NCI-H1417 treated with DMSO at 0.1 percent for 48 hours (cell line): ENCODE measurements around the gene ERBIN.
"Not testable (repeated sequence)": the region's sequence is repeated elsewhere in the genome, so short reads cannot be mapped to it uniquely, and the experiment has no call there.

ENCODE experiments used
- DNase-seq: peaks from one replicate; lab custom pipeline; 2025; lab: John Stamatoyannopoulos, UW

The ERBIN gene

DNA sequence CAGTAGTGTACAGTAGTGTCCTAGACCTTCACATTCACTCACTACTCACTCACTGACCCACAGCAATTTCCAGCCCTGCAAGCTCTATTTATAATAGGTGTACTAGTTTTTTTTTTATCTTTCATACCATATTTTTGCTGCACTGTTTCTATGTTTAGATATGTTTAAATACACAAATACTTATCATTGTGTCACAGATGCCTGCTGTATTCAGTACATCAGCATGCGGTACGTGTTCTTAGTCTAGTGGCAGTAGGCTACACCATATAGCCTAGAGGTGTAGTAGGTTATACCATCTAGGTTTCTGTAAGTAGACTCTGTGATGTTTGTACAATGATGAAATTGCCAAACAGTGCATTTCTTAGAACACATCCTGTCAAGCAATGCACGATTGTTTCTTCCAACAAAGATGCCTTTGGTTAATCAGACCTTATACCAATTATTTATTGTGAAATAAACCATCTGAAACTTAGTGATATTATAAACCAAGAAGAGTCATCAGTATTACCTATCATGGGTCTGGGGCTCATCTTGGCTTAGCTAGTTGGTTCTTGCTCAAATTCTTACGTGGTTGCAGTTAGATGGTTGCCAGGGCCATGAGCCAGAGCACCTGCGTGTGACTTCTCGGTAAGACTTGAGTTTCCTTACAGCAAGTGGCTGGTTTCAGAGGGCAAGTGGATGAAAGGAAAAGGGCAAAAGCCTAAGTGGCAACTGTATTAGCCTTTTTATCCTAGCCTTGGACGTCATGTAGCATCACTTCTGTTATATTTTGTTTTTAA is 41.1 kb downstream of the ERBIN start:
- no peak for DNase-seq

DNA sequence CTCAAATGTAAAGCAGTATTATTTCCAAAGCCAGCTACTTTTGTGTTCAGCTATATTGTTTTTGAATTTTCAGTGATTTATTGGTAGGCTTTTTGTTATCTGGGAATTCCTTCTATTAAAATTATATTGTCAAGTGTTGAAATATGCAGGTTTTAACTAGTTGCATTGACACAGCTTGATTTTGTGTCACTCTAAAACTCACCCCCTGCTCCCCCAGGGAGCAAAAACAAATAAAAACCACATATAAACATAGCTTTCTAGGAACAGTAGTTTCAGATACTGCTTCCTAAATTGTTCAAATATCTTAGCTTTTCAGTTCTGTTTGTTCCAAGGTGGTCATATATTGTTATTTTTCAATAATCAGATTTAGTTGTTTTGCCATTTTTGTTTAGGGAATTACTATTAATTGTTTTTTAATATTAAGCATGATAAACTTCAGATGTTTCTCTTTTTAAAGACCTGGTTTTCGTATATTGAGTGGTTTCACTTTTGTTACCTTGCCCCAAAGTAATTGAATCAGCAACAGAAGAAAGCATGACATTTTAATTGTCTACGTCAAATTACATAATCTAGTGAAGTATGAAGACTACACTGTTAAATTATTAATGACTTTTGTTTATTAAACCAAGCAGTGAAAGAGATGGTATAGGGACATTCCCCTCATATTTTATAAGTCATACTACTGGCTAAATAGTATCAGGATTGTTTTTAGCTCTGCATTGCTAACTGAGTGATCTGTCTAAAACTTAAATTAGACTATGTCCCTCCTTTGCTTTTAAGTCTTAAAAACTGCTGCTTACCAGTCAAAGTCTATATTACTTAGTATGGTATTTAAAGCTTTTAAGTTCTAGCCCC is 43.4 kb downstream of the ERBIN start:
- no peak for DNase-seq

DNA sequence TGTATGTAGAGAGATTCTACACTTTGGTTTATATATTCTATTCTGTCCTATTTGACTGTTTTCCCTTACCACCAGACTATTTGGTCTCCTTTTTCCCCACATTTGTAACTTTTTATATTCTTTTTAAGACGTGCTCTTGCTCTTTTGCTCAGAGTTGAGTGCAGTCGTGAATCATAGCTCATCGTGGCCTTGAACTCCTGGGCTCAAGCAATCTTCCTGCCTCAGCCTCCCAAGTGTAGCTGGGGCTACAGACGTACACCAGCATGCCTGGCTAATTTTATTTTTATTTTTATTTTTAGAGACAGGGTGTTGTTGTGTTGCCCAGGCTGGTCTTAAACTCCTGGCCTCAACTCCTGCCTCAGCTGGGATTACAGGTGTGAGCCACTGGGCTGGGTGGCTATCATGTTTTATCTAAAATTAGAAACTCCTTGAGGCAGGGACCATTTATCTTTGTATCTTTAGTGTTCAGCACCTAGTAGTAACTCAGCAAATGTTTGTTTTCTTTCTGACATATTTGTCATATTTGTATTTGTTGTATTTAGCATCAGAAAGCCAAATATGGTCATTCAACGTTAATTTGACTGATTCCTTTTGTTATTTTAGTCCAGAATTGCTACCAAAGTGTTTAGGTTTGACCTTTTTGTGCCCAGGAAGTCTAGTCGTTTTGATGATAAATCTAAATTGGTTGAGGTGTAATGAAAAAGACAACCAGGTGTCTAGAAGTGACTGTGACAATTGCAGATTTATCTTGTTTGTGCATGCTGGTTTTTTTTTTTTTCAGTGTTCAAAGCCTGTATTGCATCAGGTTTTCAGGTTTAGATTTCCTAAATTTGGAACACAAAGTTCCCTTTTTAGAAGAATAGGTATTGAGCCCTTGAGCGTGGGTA is 44.3 kb downstream of the ERBIN start:
- DNase-seq: no peak

GRCh38 chr5:65971643-65972042 is 45.3 kb downstream of the ERBIN start:
- DNase-seq: no peak

DNA sequence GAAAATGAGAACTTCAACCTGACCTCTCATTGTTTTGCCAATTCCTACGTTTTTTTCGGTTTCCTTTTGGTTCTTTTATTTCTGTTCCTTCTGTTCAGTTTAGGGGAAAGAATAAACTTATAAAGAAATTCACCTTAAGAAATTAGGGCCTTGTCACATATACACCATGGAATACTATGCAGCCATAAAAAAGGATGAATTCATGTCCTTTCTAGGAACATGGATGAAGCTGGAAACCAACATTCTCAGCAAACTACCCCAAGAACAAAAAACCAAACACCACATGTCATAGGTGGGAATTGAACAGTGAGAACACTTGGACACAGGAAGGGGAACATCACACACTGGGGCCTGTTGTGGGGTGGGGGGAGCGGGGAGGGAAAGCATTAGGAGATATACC is 46.5 kb downstream of the ERBIN start:
- DNase-seq: not testable (repeated sequence)

GRCh38 chr5:65978251-65978650 is 51.9 kb downstream of the ERBIN start:
- DNase-seq: no peak

- DNase-seq: no peak
Observed at GRCh38 chr5:65981548-65981947, 55.2 kb downstream of the ERBIN start.

GRCh38 chr5:65981969-65982619 is 55.7 kb downstream of the ERBIN start:
- DNase-seq: no peak

GRCh38 chr5:65982635-65983034 is 56.3 kb downstream of the ERBIN start:
- no peak for DNase-seq

- DNase-seq: no peak
Observed at GRCh38 chr5:65984098-65984885, 57.9 kb downstream of the ERBIN start.

DNA sequence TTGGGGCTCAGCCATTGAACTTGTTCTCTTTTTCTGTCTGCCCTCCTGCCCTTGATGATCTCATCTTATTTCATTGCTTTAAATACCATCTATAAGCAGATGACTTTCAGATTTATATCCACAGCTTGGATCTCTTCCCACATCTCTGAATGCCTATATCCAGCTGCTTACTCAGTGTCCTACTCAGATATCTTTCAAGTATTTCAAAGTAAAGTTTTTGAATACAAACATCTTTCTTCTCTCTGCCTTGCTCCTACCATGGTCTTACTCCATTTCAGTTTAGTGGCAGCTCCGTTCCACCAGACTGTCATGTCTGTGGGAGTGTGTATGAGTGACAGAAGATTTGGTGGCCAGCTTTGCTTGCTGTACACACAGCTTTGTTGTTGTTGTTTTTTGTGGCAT is 59.7 kb downstream of the ERBIN start:
- no peak for DNase-seq

GRCh38 chr5:65986796-65987195 is 60.4 kb downstream of the ERBIN start:
- no peak for DNase-seq

- DNase-seq: no peak
Observed at GRCh38 chr5:65987982-65988381, 61.6 kb downstream of the ERBIN start.

- DNase-seq: no peak
Observed at GRCh38 chr5:65989158-65989557, 62.8 kb downstream of the ERBIN start.

- no peak for DNase-seq
Observed at GRCh38 chr5:65992630-65993029, 66.3 kb downstream of the ERBIN start.

- no peak for DNase-seq
Observed at GRCh38 chr5:65994117-65994786, 67.9 kb downstream of the ERBIN start.

- no peak for DNase-seq
Observed at GRCh38 chr5:65999061-65999723, 72.8 kb downstream of the ERBIN start.

GRCh38 chr5:66001952-66002351 is 75.6 kb downstream of the ERBIN start:
- DNase-seq: no peak

DNA sequence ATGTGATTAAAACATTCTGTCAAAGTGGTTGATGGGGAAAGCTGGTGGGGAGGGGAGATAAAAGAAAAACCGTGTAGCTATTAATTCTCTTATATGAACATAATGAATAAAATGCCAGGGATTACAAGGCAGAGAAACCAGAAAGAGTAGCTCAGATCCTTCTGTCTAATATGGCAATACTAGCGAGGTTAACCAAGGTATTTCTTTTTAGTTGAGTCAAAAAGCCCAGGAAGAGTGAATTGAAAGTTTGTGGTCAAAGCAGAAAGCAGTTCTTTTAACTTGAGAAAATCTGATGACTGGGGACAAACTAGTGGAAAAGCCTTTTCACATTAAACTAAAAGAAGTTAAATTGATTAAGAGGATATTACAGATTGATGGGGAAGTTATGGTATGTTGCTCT is 76.0 kb downstream of the ERBIN start:
- DNase-seq: no peak

DNA sequence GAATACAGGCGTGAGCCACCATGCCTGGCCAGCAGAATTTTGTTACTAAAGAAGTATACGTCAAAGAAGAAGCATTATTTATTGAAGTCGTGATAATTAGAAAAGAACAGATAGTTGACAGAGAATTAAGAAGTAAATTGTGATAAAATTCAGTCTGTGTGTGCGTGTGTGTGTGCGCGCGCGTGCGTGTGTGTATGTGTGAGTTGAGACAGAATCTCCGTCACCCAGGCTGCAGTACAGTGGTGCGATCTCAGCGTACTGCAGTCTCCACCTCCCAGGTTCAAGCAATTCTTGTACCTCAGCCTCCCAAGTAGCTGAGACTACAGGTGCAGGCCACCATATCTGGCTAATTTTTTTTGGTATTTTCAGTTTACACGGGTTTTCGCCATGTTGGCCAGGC is 77.8 kb downstream of the ERBIN start:
- DNase-seq: no peak
